ENCODE results near the gene LRP8.
"Not testable (repeated sequence)": the region's sequence is repeated elsewhere in the genome, so short reads cannot be mapped to it uniquely, and the experiment has no call there.

LRP8 gene

DNA sequence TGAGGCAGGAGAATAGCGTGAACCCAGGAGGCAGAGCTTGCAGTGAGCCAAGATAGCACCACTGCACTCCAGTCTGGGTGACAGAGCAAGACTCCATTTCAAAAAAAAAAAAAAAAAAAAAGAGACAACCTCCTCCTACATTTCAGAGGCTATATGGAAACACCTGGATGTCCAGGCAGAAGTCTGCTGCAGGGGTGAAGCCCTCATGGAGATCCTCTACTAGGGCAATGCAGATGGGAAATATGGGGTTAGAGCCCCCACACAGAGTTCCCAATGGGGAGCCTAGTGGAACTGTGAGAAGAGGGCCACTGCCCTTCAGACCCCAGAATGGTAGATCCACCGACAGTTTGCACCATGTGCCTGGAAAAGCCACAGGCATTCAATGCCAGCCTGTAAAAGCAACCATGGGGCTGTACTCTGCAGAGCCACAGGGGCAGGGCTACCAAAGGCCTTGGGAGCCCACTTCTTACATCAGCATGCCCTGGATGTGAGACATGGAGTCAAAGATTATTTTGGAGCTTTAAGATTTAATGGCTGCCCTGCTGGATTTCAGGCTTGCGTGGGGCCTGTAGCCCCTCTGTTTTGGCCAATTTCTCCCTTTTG is 121.7 kb downstream of the LRP8 start:
- DNase-seq = not testable (repeated sequence)

DNA sequence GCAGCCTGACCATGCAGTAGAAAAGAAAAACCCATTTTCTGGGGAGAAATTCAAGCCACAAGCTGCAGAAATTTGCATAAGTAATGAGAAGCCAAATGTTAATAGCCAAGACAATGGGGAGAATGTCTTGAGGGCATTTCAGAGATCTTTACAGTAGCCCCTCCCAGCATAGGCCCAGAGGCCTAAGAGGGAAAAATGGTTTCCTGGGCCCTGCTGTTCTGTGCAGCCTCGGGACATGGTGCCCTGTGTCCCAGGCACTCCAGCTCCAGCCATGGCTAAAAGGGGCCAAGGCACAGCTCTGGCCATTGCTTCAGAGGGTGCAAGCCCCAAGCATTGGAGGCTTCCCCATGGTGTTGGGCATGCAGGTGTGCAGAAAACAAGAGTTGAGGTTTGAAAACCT is 122.4 kb downstream of the LRP8 start:
- DNase-seq = not testable (repeated sequence)

DNA sequence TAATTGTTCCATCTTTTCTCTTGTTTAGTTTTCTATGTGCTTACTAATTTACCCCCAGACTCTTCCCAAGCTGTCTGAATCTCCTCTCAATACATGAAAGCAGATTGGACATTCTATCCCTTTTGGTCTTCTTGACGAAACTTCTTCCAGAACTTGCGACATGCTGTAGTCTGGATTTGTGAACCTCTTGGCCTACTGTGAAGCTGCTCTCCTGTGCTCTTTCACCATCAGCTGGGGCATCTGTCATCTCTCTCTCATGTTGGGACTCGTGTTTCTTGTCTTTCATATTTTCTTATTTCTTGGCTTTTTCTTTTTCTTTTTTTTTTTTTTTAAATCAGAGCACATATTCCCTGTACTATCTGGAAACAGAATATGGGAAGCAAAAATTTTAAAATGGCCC is 124.4 kb downstream of the LRP8 start:
- DNase-seq = no peak

DNA sequence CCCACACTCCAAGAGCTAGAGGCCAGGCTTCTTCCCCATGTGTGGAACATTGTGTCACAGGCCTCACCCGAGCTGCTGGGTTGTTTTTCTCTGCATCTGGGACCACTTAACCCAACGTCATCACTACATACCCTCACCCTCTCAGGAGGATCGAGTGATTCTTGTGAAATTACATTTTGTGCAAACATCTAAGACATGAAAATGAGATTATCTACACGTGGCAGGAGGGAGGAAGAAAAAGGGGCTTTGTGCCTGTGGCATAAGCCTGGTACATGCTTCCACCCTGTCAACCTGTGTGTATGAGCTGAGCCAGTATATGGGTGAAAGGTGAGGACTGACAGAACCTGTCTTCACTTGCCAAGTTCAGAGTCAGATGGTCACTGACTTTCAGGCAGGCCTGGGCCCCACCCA is 129.6 kb downstream of the LRP8 start:
- DNase-seq = no peak

DNA sequence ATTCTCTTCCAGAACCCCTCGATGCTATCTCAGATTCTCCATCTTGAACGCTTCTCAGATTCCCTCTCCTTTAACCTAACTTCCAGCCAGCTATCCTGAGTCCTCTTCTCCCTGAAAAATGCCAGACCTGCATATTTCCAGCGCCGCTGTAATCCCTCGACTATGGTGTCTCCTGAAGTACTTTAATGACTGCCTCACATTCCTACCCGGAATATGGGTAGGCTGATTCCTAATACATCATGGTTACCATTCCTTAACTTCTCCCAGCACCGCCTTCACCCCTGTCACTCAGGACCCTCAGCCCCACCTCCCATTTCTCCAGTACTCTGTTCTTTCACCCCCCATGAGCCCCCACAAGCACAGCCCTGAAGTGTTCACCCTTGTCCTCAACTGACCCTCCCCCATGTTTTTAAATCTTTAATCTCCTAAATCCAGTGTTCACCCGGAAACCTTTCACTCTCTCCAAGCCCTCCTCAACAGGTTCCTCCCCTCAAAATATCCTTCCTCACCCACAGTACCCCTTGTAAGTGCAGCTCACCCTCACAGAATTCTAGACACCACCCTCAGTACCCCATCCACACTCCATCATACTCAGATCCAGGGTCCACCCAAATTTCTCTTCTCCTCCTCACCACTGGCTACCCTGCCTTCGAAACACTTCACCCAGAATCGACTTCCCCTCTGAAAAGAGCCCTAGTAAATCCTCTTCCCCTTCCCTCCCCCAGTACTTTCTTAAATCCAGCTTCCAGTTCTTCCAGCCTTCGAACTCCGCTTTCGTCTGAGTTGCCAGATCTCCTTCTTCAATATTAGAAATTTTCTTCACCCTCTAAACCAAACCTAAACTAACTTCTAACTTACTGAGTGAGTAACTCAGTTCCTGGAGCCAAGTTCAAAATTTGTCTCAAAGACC is 130.3 kb downstream of the LRP8 start:
- no peak for DNase-seq

DNA sequence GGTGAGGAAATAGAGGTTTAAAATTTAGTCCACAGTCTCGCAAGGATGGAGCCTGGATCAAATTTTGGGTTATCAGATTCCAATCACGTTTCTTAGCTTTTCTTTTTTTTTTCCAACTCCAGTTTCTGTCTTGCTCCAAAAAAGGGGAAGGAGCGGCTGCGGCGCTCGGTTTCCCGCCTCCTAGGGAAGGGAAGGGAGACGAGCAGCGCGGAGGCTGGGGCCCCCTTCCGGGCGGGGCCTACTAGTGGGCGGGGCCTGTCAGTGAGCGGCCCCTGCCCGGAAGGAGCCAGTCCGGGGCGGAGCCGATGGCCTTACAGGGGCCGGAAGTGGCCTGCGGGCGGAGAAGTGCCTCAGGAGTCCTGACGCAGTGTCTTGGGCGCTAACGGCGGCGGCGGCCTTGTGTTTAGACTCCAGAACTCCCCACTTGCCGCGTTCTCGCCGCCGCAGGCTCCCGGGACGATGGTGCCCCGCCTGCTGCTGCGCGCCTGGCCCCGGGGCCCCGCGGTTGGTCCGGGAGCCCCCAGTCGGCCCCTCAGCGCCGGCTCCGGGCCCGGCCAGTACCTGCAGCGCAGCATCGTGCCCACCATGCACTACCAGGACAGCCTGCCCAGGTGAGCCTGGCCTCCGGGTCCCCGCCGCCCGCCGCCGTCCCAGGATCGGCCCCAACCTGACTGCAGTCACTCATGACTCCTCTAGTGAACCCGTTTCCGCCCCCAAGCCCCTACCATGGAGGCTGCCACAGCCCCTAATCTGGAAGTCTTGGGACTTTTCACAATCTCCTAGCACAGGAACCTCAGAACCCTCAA is 131.2 kb downstream of the LRP8 start, which contains the start of gene CPT2:
CPT2 (plus strand) TSS at position 340 of the 806 bp plus-strand sequence; CDS start at position 460, 120 bp downstream.
- peak; percentile 94 for DNase-seq

DNA sequence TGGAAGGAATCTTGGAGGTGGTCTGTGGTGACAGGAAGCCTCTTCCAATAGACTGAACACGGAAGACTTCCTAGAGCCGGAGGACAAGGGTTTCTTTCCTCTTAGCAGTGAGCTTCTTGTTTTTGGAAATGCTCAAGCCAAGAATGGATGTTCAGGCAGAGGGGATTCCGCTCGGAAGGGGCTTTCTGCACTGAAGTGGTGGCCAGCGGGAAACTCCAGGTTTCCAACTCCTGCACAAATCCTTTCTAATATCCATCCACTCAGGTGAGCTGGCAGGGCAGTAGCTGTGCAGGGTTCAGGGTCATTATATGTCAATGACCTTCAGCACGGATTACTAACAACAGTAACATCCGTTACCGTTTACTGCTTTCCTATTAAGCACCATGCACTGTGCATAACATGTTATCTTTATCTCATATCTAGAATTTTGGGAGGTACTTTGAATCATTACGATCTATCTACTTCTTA is 131.8 kb downstream of the LRP8 start:
- DNase-seq = no peak

DNA sequence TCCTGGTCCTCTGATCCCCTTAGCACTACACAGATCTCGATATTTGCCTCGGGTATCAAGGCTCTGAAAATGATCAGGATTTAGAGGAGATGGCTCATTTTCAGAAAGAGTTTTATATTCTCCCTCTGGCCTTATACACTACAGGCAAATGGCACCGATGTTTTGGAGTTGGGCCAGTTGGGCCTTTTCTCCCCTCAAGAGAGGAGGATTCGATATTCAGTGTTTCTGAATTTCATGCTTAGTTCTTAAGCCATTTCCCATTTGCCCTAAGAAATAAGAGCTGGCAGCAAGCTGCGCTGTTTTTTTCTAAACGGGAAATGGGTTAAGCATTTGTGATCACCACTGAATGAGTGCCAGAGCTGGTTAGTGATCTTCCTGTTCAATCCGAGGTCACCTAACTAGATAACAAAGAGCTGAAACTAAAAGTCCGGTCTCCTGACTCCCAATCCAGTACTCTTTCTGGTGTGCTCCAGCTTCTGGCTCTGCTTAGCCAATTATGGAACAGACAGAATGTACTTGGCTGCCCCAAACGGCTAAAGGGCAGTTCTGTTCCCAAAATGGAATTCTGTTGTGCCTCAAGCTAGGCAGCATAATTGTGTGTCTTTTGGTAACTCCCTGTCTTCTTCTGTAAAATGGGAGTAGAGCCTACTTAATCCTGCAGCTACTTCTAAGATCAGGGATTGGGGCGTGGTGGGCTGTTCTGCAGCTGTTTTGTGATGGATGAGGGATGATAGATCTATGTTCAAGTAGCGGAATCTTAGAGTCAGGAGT is 132.4 kb downstream of the LRP8 start:
- no peak for DNase-seq
